Brain pericyte (primary cell): ENCODE results near the gene CDH4.

ENCODE experiments used
- DNase-seq: peaks from one replicate; pipeline ENCODE4 v3.0.0-alpha.2; 2012; ENCODE audit warnings: low read depth, low spot score

The CDH4 gene

DNA sequence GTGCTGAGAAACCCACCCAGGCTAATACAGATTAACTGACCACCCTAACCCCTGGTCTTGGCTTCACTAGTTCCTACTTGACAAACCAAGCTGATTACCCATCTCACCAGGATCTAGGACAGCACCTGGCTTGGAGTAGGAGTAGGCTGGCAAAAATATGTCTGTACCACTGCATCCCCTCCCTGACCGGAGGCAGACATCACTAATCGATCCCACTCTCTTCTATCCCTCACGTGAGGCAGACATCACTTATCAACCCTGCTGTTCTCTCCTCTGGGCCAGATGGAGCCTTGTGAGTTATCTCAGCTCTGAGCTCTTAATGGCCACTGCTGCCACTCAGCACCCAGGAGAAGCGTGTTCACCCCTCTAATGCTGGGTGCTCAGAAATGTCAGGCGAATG is 324.3 kb downstream of the CDH4 start:
- DNase-seq: no peak

DNA sequence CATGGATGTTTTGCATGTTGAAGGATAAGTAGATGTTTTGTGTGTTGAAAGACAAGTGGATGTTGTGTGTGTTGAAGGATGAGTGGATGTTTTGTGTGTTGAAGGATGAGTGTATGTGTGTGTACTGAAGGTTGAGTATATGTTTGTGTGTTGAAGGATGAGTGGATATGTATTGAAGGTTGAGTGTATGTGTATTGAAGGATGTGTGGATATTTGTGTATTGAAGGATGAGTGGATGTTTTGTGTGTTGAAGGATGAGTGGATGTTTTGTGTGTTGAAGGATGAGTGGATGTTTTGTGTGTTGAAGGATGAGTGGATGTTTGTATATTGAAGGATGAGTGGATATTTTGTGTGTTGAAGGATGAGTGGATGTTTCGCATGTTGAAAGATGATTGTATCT is 325.0 kb downstream of the CDH4 start:
- no peak for DNase-seq

- DNase-seq: no peak
Observed at GRCh38 chr20:61579908-61580307, 327.8 kb downstream of the CDH4 start.

- no peak for DNase-seq
Observed at GRCh38 chr20:61580958-61581824, 329.1 kb downstream of the CDH4 start.

DNA sequence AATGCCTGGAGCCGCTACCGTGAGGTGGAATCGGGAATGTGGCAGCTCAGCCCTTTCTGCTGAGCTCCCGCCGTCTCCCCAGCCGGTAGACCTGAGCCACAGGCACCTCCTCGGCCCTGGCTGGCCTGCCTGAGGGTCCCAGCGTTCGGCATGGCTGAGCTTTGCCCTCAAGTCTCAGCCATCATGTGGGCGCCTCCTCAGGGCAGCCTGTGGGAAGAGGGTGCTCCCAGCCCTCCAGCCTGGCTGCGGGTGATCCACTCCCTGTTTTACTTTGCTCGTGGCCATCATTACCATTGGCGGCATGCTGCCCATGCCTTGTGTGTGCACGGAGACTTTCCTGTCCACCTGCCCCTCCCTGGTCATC is 329.7 kb downstream of the CDH4 start:
- no peak for DNase-seq

DNA sequence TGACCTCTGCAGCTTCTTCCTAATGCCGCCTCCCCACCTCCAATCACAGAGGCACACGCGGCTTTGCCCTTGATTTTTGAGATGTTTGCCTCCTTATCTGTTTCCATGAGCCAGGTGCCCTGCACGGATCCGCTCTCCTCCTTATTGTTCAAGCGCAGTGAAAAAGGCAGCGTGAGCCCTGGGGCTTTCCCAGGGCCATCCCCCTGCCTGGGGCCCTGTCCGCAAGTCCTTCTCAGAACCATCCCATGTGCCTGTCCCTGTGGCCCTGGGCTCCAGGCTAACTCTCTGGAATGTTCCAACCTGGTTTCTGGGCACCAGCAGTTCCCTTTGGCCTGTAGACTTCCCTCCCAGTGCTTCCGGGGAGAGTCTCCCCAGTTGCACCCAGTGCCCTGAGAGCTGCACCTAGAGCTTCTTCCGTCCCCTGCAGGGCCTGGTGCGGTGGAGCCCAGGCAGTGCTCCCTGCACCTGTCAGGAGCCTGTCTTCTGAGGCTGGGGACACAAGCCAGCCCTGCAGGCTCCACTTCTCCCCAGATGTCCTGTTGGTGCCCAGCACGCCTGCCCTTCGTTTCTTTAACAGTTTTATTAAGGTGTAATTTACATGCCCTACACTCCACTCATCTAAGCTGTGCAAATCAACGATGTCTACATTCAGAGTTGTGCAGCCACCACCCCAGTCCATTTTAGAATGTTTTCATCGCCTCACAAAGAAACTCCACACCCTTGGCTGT is 330.3 kb downstream of the CDH4 start:
- no peak for DNase-seq

DNA sequence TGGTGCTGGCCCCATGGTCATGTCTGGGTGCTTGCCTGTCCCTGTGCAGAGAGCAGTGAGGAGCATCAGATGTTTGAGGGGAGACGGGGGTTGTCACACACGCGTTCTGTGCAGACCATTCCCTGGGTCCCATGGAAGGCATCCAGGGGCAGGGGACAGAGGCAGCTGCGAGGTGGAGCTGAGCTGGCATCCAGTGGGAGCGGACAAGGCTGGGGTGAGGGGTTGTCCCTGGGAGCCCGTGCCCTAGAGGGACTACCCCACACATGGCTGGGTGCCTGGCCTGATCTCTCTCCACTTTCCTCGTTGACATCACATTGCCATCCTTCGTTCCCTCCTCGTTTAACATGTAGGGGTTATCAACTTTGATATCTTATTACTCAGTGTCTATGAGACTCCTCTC is 331.3 kb downstream of the CDH4 start:
- DNase-seq: no peak

- DNase-seq: no peak
Observed at GRCh38 chr20:61584851-61585250, 332.8 kb downstream of the CDH4 start.

DNA sequence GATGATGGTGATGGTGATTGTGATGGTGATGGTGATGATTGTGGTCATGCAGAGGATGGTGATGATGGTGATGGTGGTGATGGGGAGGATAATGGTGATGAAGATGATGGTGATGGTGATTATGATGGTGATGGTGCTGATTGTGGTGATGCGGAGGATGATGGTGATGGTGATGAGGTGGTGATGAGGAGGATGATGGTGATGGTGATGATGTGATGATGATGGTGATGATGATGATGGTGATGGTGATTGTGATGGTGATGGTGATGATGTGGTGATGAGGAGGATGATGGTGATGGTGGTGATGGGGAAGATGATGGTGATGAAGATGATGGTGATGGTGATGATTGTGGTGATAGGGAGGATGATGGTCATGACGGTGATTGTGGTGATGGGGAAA is 333.7 kb downstream of the CDH4 start:
- no peak for DNase-seq

DNA sequence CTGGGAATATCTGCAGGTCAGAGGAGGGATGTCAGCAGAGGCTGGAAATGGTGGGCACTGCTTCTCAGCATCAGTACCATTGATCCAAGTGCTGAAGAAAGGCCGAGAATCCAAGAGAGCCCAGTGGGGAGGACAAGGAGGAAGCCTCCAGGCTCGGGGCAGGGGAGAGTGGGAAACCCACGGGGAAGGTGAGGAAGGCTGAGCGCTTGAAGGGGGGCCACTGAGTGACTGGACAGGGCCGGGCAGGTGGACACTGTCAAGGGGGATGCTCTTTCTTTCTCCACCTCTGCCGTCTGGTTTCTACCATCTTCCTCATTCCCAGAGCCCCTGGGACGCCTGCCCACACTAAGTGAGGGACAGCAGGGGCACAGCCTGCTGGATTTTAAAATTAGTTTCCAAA is 335.0 kb downstream of the CDH4 start:
- DNase-seq: no peak

GRCh38 chr20:61587681-61588289 is 335.7 kb downstream of the CDH4 start:
- no peak for DNase-seq

GRCh38 chr20:61588411-61589385 is 336.6 kb downstream of the CDH4 start:
- peak; percentile 6 for DNase-seq

- DNase-seq: no peak
Observed at GRCh38 chr20:61590236-61590635, 338.2 kb downstream of the CDH4 start.

DNA sequence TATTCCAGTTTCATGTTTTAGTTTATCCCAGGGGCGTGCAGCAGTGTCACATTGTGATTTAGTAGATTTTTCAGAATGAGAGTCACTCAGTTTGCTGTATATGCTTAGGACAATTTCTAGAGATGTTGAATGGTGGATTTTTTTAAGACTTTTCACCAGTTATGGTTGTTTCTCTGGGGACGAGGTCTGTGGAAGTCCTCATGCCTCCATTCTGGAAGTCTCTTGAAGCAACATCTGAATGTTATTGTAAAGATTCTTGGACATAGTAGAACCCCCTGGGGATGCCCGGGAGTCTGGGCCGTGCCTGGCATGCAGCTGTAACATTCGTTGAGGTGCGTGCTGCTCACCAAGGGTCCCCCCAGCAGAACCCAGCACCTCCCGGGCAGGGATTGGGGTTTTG is 341.5 kb downstream of the CDH4 start:
- DNase-seq: no peak

GRCh38 chr20:61594198-61594597 is 342.1 kb downstream of the CDH4 start:
- DNase-seq: no peak

DNA sequence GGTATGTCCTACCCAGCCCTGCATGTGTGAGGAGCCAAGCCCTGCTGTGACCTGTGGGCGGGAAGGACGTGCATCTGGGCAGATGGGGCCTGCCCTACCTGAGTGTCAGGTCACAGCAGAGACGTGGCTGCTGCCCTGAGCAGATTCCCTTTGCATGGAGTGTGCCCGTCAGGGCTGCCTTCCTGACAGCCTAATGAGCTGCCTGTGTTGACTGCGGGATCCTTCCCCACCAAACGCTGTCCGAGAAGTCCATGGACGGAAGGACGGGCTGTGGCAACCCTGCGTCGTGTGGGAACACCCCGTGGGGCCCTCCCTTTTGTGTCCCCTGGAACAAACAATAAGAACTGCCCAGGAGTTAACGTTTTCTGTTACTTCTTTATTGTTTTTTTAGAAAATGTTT is 343.2 kb downstream of the CDH4 start:
- DNase-seq: no peak

DNA sequence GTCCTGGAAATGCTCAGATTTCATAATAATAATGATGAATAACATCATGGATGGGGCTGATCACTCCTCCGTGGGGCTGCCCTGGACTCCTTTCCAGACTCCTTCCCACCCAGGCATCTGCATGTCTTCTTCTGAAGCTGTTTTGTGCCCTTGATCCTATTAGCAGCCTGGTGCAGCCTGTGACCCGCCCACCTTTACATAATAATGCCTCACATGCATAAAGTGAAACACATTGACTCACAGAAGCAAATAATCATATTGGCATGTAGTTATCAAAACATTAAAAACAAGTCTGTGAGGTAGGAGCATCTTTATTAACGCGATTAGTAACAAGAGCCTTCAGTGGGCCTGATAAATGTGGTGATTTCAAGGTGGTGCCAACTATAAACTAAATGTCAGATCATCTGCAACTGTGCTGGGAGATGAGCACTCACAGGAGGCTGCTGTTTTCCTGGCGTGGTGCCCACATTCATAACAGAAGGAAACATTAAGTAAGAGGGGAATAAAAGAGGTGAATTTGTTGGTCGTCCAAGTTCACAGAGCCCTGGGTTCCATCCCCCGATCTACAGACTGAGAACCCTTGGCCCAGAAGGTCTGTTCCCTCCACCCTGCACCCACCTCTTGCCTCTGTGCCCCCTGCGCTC is 344.7 kb downstream of the CDH4 start:
- no peak for DNase-seq

DNA sequence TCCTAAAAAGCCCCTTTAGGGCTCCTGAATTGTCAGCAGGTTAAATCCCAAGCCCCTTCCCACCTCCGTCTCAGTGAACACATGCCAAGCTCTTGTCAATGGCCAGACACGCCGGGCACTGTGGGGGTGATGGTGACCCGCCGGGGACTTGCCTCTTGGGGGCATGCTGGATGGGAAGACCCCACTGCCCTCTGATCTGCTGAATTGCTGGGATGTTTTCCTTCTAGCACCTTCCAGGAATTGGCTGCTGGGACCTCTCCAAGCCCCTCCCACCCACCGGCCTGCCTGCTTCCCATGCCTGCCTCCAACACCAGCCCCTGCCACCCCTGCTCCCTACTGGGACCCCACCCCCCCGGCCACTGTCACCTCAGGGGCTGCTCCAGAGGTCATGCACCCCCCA is 345.9 kb downstream of the CDH4 start:
- no peak for DNase-seq

DNA sequence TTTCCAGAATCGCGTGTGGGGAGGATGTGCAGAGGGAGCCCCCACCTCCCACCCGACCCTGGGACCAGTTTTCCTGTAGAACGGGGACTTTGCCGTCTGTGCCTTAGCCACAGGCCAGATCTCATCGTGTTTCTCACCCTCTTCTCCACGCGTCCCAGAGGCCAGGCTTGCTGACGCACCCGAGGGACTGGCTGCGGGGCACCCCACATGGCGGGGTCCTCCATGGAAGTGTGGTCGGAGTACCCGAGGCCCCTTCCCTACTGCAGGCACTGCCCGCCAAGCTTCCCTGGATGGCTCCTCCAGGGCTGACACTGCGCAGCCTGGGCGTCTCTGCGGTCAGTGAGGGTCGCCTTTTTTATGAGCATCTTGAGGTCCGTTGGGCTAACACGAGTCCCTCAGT is 346.5 kb downstream of the CDH4 start:
- no peak for DNase-seq

DNA sequence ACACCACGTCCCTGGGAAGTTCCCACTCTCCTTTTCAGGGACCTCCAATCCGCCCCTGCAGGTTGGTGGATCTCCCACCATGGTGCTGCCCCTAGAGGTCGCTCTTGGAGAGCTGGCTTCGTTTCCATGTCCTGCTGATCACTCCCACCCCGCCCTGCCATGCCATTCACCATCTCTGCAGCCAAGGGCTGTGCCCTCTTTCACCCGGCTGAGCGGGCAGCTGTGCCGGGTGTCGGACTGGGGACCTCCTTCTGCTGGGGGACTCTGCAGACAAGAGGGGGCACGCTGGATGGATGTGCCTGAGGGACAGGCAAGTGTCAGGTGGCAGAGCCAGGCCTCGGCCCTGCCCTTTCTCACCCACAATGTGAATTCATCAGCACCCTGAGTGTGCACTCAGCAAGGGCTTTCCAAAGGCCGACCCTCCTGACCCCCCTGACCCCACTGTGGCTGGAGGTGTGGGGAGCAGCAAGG is 347.0 kb downstream of the CDH4 start:
- DNase-seq: no peak

DNA sequence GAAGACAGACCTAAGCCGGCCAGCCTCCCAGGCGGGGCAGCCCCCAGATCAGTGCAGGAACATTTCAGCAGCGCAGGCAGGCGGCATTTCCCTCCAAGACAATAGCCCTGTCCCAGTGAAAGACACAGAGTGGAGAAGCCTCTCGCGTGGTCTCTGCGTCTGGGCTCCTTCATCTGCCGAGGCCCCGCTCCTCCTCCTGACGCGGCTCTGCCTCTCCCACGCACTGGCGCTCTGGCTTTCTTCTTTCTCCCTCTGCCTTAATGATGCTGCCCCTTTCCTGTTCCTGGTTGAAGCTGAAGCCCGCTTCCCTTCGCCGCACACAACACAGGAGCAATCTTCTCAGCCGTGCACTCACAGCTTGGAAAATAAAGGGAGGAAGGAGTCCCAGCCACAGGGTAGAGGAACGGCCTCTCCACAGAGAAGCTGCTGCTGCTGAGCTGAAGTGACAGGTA is 347.5 kb downstream of the CDH4 start:
- DNase-seq: no peak
